ENCODE results near the gene ZNF738.
"Not testable (repeated sequence)": the region's sequence is repeated elsewhere in the genome, so short reads cannot be mapped to it uniquely, and the experiment has no call there.

The ZNF738 gene

GRCh38 chr19:21323000-21323399, 35.8 kb upstream of the ZNF738 start:
- no peaks in the 10 kb centered on the region for H3K27me3 ChIP-seq (ENCODE audit: insufficient read depth, insufficient read length)
- DNase-seq (ENCODE audit: low read depth, low spot score), result no peak
- no peak overlapping the region for H3K4me3 ChIP-seq (ENCODE audit: insufficient read length, low read depth)
- TF ChIP-seq YY1 (IDR thresholded peaks at IDR 0.05; ENCODE audit: insufficient read depth, insufficient read length), result no peak
- TF ChIP-seq ZNF274 (IDR thresholded peaks at IDR 0.05; ENCODE audit: low read depth, low read length), result no peak
- TF ChIP-seq SUZ12 (IDR thresholded peaks at IDR 0.05; ENCODE audit: extremely low read depth, insufficient read depth, insufficient read length), result no peak
- H3K9ac ChIP-seq (ENCODE audit: insufficient read length, low read depth), result no peak overlapping the region
- no peaks in the 10 kb centered on the region for H3K4me1 ChIP-seq (ENCODE audit: insufficient read depth, insufficient read length)
- H3K36me3 ChIP-seq (ENCODE audit: insufficient read depth, insufficient read length, low read length), result peaks cover 28% of the 10 kb centered on the region
- H3K9me3 ChIP-seq (ENCODE audit: insufficient read depth, low read length), result peaks cover 8% of the 10 kb centered on the region; the same call in 1 of the 2 replicates

GRCh38 chr19:21326169-21326568, 32.6 kb upstream of the ZNF738 start:
- Histone ChIP-seq H3K27me3 (ENCODE audit: insufficient read depth, insufficient read length) (no peaks in the 10 kb centered on the region), H3K36me3 (ENCODE audit: insufficient read depth, insufficient read length, low read length) (peaks cover 17% of the 10 kb centered on the region), H3K9ac (ENCODE audit: insufficient read length, low read depth) (no peak overlapping the region), H3K4me1 (ENCODE audit: insufficient read depth, insufficient read length) (no peaks in the 10 kb centered on the region), H3K4me3 (ENCODE audit: insufficient read length, low read depth) (no peak overlapping the region), H3K9me3 (ENCODE audit: insufficient read depth, low read length) (peaks cover 8% of the 10 kb centered on the region; the same call in 1 of the 2 replicates)
- DNase-seq (ENCODE audit: low read depth, low spot score), result no peak
- no peak for TF ChIP-seq SUZ12 (IDR thresholded peaks at IDR 0.05; ENCODE audit: extremely low read depth, insufficient read depth, insufficient read length)
- no peak for TF ChIP-seq ZNF274 (IDR thresholded peaks at IDR 0.05; ENCODE audit: low read depth, low read length)
- no peak for TF ChIP-seq YY1 (IDR thresholded peaks at IDR 0.05; ENCODE audit: insufficient read depth, insufficient read length)

GRCh38 chr19:21328406-21328805, 30.4 kb upstream of the ZNF738 start:
- Histone ChIP-seq H3K4me3 (ENCODE audit: insufficient read length, low read depth) (peak overlapping the region; percentile 99), H3K4me1 (ENCODE audit: insufficient read depth, insufficient read length) (no peaks in the 10 kb centered on the region), H3K27me3 (ENCODE audit: insufficient read depth, insufficient read length) (no peaks in the 10 kb centered on the region), H3K9ac (ENCODE audit: insufficient read length, low read depth) (peak overlapping the region; percentile 100), H3K36me3 (ENCODE audit: insufficient read depth, insufficient read length, low read length) (peaks cover 17% of the 10 kb centered on the region), H3K9me3 (ENCODE audit: insufficient read depth, low read length) (peaks cover 16% of the 10 kb centered on the region; the same call in 1 of the 2 replicates)
- peak; percentile 16 for DNase-seq (ENCODE audit: low read depth, low spot score)
- TF ChIP-seq ZNF274 (IDR thresholded peaks at IDR 0.05; ENCODE audit: low read depth, low read length) (no peak), SUZ12 (IDR thresholded peaks at IDR 0.05; ENCODE audit: extremely low read depth, insufficient read depth, insufficient read length) (no peak), YY1 (IDR thresholded peaks at IDR 0.05; ENCODE audit: insufficient read depth, insufficient read length) (no peak)

- Histone ChIP-seq H3K36me3 (ENCODE audit: insufficient read depth, insufficient read length, low read length) (peaks cover 17% of the 10 kb centered on the region), H3K4me1 (ENCODE audit: insufficient read depth, insufficient read length) (no peaks in the 10 kb centered on the region), H3K4me3 (ENCODE audit: insufficient read length, low read depth) (peak within 1 kb of the TSS; percentile 99), H3K9ac (ENCODE audit: insufficient read length, low read depth) (peak within 1 kb of the TSS; percentile 100), H3K9me3 (ENCODE audit: insufficient read depth, low read length) (peaks cover 22% of the 10 kb centered on the region), H3K27me3 (ENCODE audit: insufficient read depth, insufficient read length) (no peaks in the 10 kb centered on the region)
- no peak for TF ChIP-seq ZNF274 (IDR thresholded peaks at IDR 0.05; ENCODE audit: low read depth, low read length)
- no peak for TF ChIP-seq SUZ12 (IDR thresholded peaks at IDR 0.05; ENCODE audit: extremely low read depth, insufficient read depth, insufficient read length)
- DNase-seq (ENCODE audit: low read depth, low spot score), result peak; percentile 88
Measured at GRCh38 chr19:21328885-21329605, 29.8 kb upstream of the ZNF738 start, which contains the start of gene ZNF708. Gene ZNF708 (minus strand): TSS chr19:21329410. CDS start chr19:21329212, 198 bp downstream.

- peaks cover 50% of the 10 kb centered on the region for H3K9me3 ChIP-seq (ENCODE audit: insufficient read depth, low read length)
- no peak for DNase-seq (ENCODE audit: low read depth, low spot score)
- no peak overlapping the region for H3K4me3 ChIP-seq (ENCODE audit: insufficient read length, low read depth)
- TF ChIP-seq ZNF274 (IDR thresholded peaks at IDR 0.05; ENCODE audit: low read depth, low read length), result no peak
- TF ChIP-seq SUZ12 (IDR thresholded peaks at IDR 0.05; ENCODE audit: extremely low read depth, insufficient read depth, insufficient read length), result no peak
- no peak for TF ChIP-seq YY1 (IDR thresholded peaks at IDR 0.05; ENCODE audit: insufficient read depth, insufficient read length)
- no peak overlapping the region for H3K9ac ChIP-seq (ENCODE audit: insufficient read length, low read depth)
- H3K36me3 ChIP-seq (ENCODE audit: insufficient read depth, insufficient read length, low read length), result no peaks in the 10 kb centered on the region
- no peaks in the 10 kb centered on the region for H3K27me3 ChIP-seq (ENCODE audit: insufficient read depth, insufficient read length)
- no peaks in the 10 kb centered on the region for H3K4me1 ChIP-seq (ENCODE audit: insufficient read depth, insufficient read length)
Measured at GRCh38 chr19:21335721-21336120, 23.1 kb upstream of the ZNF738 start.

- not testable (repeated sequence) for H3K27me3 ChIP-seq (ENCODE audit: insufficient read depth, insufficient read length); H3K9ac ChIP-seq (ENCODE audit: insufficient read length, low read depth); DNase-seq (ENCODE audit: low read depth, low spot score); H3K4me3 ChIP-seq (ENCODE audit: insufficient read length, low read depth); H3K4me1 ChIP-seq (ENCODE audit: insufficient read depth, insufficient read length); H3K36me3 ChIP-seq (ENCODE audit: insufficient read depth, insufficient read length, low read length)
- H3K9me3 ChIP-seq (ENCODE audit: insufficient read depth, low read length), result peaks cover 22% of the 10 kb centered on the region
Measured at GRCh38 chr19:21344841-21345240, 14.0 kb upstream of the ZNF738 start.

- H3K27me3 ChIP-seq (ENCODE audit: insufficient read depth, insufficient read length), result no peaks in the 10 kb centered on the region
- peaks cover 7% of the 10 kb centered on the region for H3K9me3 ChIP-seq (ENCODE audit: insufficient read depth, low read length)
- H3K4me3 ChIP-seq (ENCODE audit: insufficient read length, low read depth), result no peak overlapping the region
- H3K36me3 ChIP-seq (ENCODE audit: insufficient read depth, insufficient read length, low read length), result no peaks in the 10 kb centered on the region
- no peaks in the 10 kb centered on the region for H3K4me1 ChIP-seq (ENCODE audit: insufficient read depth, insufficient read length)
- no peak overlapping the region for H3K9ac ChIP-seq (ENCODE audit: insufficient read length, low read depth)
- no peak for DNase-seq (ENCODE audit: low read depth, low spot score)
- no peak for TF ChIP-seq SUZ12 (IDR thresholded peaks at IDR 0.05; ENCODE audit: extremely low read depth, insufficient read depth, insufficient read length)
- TF ChIP-seq ZNF274 (IDR thresholded peaks at IDR 0.05; ENCODE audit: low read depth, low read length), result no peak
- no peak for TF ChIP-seq YY1 (IDR thresholded peaks at IDR 0.05; ENCODE audit: insufficient read depth, insufficient read length)
Measured at GRCh38 chr19:21352830-21353229, 6.0 kb upstream of the ZNF738 start.
